Left ventricle myocardium inferior (tissue), 1 donor: Measurements from ENCODE around the gene MAPK8IP1. TPM values are rescaled to one million over a fixed set of nuclear protein-coding genes. Genes with fewer than 3 reads are reported as not detected.

Experiments used
- DNase-seq: peaks from one replicate; pipeline ENCODE4 v3.0.0-alpha.2; 2020
- H3K27ac ChIP-seq: fragments of 200-600 bp; replicated peaks from 2 replicates; pipeline ENCODE4 v1.8.0; 2021
- H3K27me3 ChIP-seq: fragments of 200-600 bp; 2 replicates; pipeline ENCODE4 v1.8.0; 2021; ENCODE audit warnings: low read depth
- H3K36me3 ChIP-seq: fragments of 200-600 bp; 2 replicates; pipeline ENCODE4 v1.8.0; 2021
- H3K4me1 ChIP-seq: fragments of 200-600 bp; 2 replicates; pipeline ENCODE4 v1.8.0; 2021
- H3K4me3 ChIP-seq: fragments of 200-600 bp; 2 replicates; pipeline ENCODE4 v1.8.0; 2021; ENCODE audit warnings: mild to moderate bottlenecking, moderate library complexity
- H3K9me3 ChIP-seq: fragments of 200-600 bp; replicated peaks from 2 replicates; pipeline ENCODE4 v1.8.0; 2021
- CTCF ChIP-seq: fragments of 200-600 bp; IDR thresholded peaks from 2 replicates; pipeline ENCODE4 v1.8.0; 2021; ENCODE audit warnings: antibody characterized with exemption, mild to moderate bottlenecking, borderline replicate concordance
- intact Hi-C: fragments of 100-400 bp; cut with micrococcal nuclease; formaldehyde crosslinking; loops from one replicate; pipeline ENCODE4 v1.11.0; 2022
- total RNA-seq: library from RNA; stranded (reverse); fragmentation: NEBNext Ultra II Directional; extraction: Animal tissue kit (Norgen Biotek cat#: 25700); gene quantifications from one replicate; pipeline ENCODE4 v1.2.1, GENCODE V29; 2021
- donor health status: DM: no; HTN: yes; CAD: no; lungs with severe emphysema.

The MAPK8IP1 gene
- total RNA-seq, 1 donor from 2014 or later: 4.6 TPM

DNA sequence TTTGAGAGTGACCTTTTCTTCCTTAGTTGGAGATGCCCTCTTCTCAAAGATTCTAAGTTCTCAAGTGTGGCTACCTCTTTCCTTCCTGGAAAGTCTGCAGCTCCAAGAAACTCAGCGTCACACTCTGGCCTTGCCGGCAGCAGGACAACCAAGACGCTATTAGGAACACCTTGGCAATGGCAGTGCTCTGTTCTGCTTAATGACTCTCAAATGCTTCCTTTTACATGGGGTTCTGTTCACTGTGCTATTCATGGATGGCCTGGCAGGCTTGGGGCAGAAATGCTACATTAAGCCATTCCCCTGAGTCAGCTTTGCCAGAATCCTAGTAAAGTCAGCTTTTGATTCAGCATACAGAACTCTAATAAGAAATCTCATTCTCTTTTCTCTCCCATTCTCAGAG lies 62.9 kb downstream of the MAPK8IP1 start:
- no peak overlapping the region for H3K4me3 ChIP-seq
- no peak for DNase-seq
- peaks cover 22% of the 10 kb centered on the region for H3K4me1 ChIP-seq
- no peak overlapping the region for H3K27ac ChIP-seq
- intact Hi-C loops: no loop called here
- H3K36me3 ChIP-seq: peaks cover 96% of the 10 kb centered on the region
- TF ChIP-seq CTCF: no peak
- no peaks in the 10 kb centered on the region for H3K9me3 ChIP-seq
- H3K27me3 ChIP-seq: no peaks in the 10 kb centered on the region

GRCh38 chr11:45949992-45950407 lies 64.5 kb downstream of the MAPK8IP1 start:
- intact Hi-C loops: no loop called here
- no peak overlapping the region for H3K27ac ChIP-seq
- DNase-seq: no peak
- no peak overlapping the region for H3K4me3 ChIP-seq
- no peaks in the 10 kb centered on the region for H3K27me3 ChIP-seq
- no peaks in the 10 kb centered on the region for H3K9me3 ChIP-seq
- TF ChIP-seq CTCF: no peak
- H3K36me3 ChIP-seq: peaks cover 89% of the 10 kb centered on the region
- peaks cover 22% of the 10 kb centered on the region for H3K4me1 ChIP-seq

Other genes with a start within 250 kb of the MAPK8IP1 start
- 2.9 TPM for gene CHST1, start 220.0 kb upstream of the MAPK8IP1 start, total RNA-seq
- 5.7 TPM for gene SLC35C1, start 80.5 kb upstream of the MAPK8IP1 start, total RNA-seq
- 62.2 TPM for gene CRY2, start 38.2 kb upstream of the MAPK8IP1 start, total RNA-seq
- gene FREY1, start 21.6 kb downstream of the MAPK8IP1 start, total RNA-seq: not detected
- 10.9 TPM for gene PEX16, start 32.2 kb downstream of the MAPK8IP1 start, total RNA-seq
- not detected for gene LARGE2, start 37.0 kb downstream of the MAPK8IP1 start, total RNA-seq
- gene PHF21A, start 235.8 kb downstream of the MAPK8IP1 start, total RNA-seq: 36.6 TPM